Measurements from ENCODE around the gene PET117.
"Not testable (repeated sequence)": the region's sequence is repeated elsewhere in the genome, so short reads cannot be mapped to it uniquely, and the experiment has no call there.

Gene PET117

GRCh38 chr20:18137412-18138265 lies at the start of gene PET117, which contains the start of gene KAT14:
Gene PET117 (plus strand): TSS chr20:18137863. CDS start chr20:18137956, 93 bp downstream.
Gene KAT14 (plus strand): TSS chr20:18137863. CDS start chr20:18142661, 4,798 bp downstream.
- in situ Hi-C loops (cut with HindIII; ENCODE audit: low pct_ligation_motif_present, low pct_unique_long_range_greater_than_20kb, low sequenced_read_pairs), result no loop called here
- peak; percentile 85 for DNase-seq

GRCh38 chr20:18088298-18088697 lies 49.4 kb upstream of the PET117 start:
- DNase-seq; in situ Hi-C loops (cut with HindIII; ENCODE audit: low pct_ligation_motif_present, low pct_unique_long_range_greater_than_20kb, low sequenced_read_pairs): not testable (repeated sequence)

- DNase-seq; in situ Hi-C loops (cut with HindIII; ENCODE audit: low pct_ligation_motif_present, low pct_unique_long_range_greater_than_20kb, low sequenced_read_pairs): not testable (repeated sequence)
Measured at GRCh38 chr20:18088841-18089240, 48.8 kb upstream of the PET117 start.

- DNase-seq, result no peak
- in situ Hi-C loops (cut with HindIII; ENCODE audit: low pct_ligation_motif_present, low pct_unique_long_range_greater_than_20kb, low sequenced_read_pairs), result no loop called here
Measured at GRCh38 chr20:18090044-18090443, 47.6 kb upstream of the PET117 start.

- in situ Hi-C loops (cut with HindIII; ENCODE audit: low pct_ligation_motif_present, low pct_unique_long_range_greater_than_20kb, low sequenced_read_pairs), result no loop called here
- no peak for DNase-seq
Measured at GRCh38 chr20:18090477-18090876, 47.2 kb upstream of the PET117 start.

- no peak for DNase-seq
- in situ Hi-C loops (cut with HindIII; ENCODE audit: low pct_ligation_motif_present, low pct_unique_long_range_greater_than_20kb, low sequenced_read_pairs), result no loop called here
Measured at GRCh38 chr20:18091623-18092022, 46.0 kb upstream of the PET117 start.

- in situ Hi-C loops (cut with HindIII; ENCODE audit: low pct_ligation_motif_present, low pct_unique_long_range_greater_than_20kb, low sequenced_read_pairs), result no loop called here
Measured at GRCh38 chr20:18092890-18093289, 44.8 kb upstream of the PET117 start.

GRCh38 chr20:18093388-18093787 lies 44.3 kb upstream of the PET117 start:
- in situ Hi-C loops (cut with HindIII; ENCODE audit: low pct_ligation_motif_present, low pct_unique_long_range_greater_than_20kb, low sequenced_read_pairs), result no loop called here
- no peak for DNase-seq

More at GRCh38 chr20:18092890-18093289, 44.8 kb upstream of the PET117 start:
- no peak for DNase-seq

GRCh38 chr20:18094191-18094590 lies 43.5 kb upstream of the PET117 start:
- in situ Hi-C loops (cut with HindIII; ENCODE audit: low pct_ligation_motif_present, low pct_unique_long_range_greater_than_20kb, low sequenced_read_pairs), result no loop called here
- no peak for DNase-seq

- in situ Hi-C loops (cut with HindIII; ENCODE audit: low pct_ligation_motif_present, low pct_unique_long_range_greater_than_20kb, low sequenced_read_pairs); DNase-seq: not testable (repeated sequence)
Measured at GRCh38 chr20:18100569-18100968, 37.1 kb upstream of the PET117 start.

- DNase-seq, result no peak
- in situ Hi-C loops (cut with HindIII; ENCODE audit: low pct_ligation_motif_present, low pct_unique_long_range_greater_than_20kb, low sequenced_read_pairs), result no loop called here
Measured at GRCh38 chr20:18101125-18101810, 36.4 kb upstream of the PET117 start.

- in situ Hi-C loops (cut with HindIII; ENCODE audit: low pct_ligation_motif_present, low pct_unique_long_range_greater_than_20kb, low sequenced_read_pairs), result no loop called here
- no peak for DNase-seq
Measured at GRCh38 chr20:18103497-18103896, 34.2 kb upstream of the PET117 start.

GRCh38 chr20:18108326-18108725 lies 29.3 kb upstream of the PET117 start:
- in situ Hi-C loops (cut with HindIII; ENCODE audit: low pct_ligation_motif_present, low pct_unique_long_range_greater_than_20kb, low sequenced_read_pairs), result no loop called here
- DNase-seq, result no peak

GRCh38 chr20:18128574-18128973 lies 9.1 kb upstream of the PET117 start:
- DNase-seq; in situ Hi-C loops (cut with HindIII; ENCODE audit: low pct_ligation_motif_present, low pct_unique_long_range_greater_than_20kb, low sequenced_read_pairs): not testable (repeated sequence)

- in situ Hi-C loops (cut with HindIII; ENCODE audit: low pct_ligation_motif_present, low pct_unique_long_range_greater_than_20kb, low sequenced_read_pairs), result no loop called here
- DNase-seq, result no peak
Measured at GRCh38 chr20:18132663-18133062, 5.0 kb upstream of the PET117 start.

GRCh38 chr20:18133962-18134361 lies 3.7 kb upstream of the PET117 start:
- DNase-seq, result no peak
- in situ Hi-C loops (cut with HindIII; ENCODE audit: low pct_ligation_motif_present, low pct_unique_long_range_greater_than_20kb, low sequenced_read_pairs), result no loop called here

- in situ Hi-C loops (cut with HindIII; ENCODE audit: low pct_ligation_motif_present, low pct_unique_long_range_greater_than_20kb, low sequenced_read_pairs), result no loop called here
- no peak for DNase-seq
Measured at GRCh38 chr20:18138266-18138582, 561 bp downstream of the PET117 start.

- in situ Hi-C loops (cut with HindIII; ENCODE audit: low pct_ligation_motif_present, low pct_unique_long_range_greater_than_20kb, low sequenced_read_pairs), result no loop called here
Measured at GRCh38 chr20:18138639-18139583, 1.2 kb downstream of the PET117 start.

GRCh38 chr20:18139832-18140231 lies 2.2 kb downstream of the PET117 start:
- DNase-seq, result no peak
- in situ Hi-C loops (cut with HindIII; ENCODE audit: low pct_ligation_motif_present, low pct_unique_long_range_greater_than_20kb, low sequenced_read_pairs), result no loop called here

More at GRCh38 chr20:18138639-18139583, 1.2 kb downstream of the PET117 start:
- DNase-seq, result no peak
